Naive B cell (primary cell): ENCODE results near the gene SLC4A3. TPM values are rescaled to one million over a fixed set of nuclear protein-coding genes. Genes with fewer than 3 reads are reported as not detected.
A peak's percentile ranks its signal among the peaks of the same experiment; 100 is the strongest.
"Not testable (repeated sequence)": the region's sequence is repeated elsewhere in the genome, so short reads cannot be mapped to it uniquely, and the experiment has no call there.

Experiments used
- ATAC-seq, 2 donors: fragments of 150-1000 bp; cut with Tn5 transposase; 2 replicates each; pipeline ENCODE4 v1.10.0; 2021; ENCODE audit warnings: low read depth in 2 of 2, mild to moderate bottlenecking in 2 of 2, moderate library complexity in 2 of 2
- DNase-seq: peaks from one replicate; pipeline ENCODE4 v3.0.0; 2022
- H3K27ac Mint-ChIP-seq, 6 donors: one replicate each; pipeline ENCODE4 v1.8.0; 2020 to 2022; ENCODE audit warnings: mild to moderate bottlenecking in 6 of 6, mixed read lengths in 6 of 6, moderate library complexity in 5 of 6, inconsistent platforms in 2 of 6
- H3K27me3 Mint-ChIP-seq, 3 donors: one replicate each; pipeline ENCODE4 v1.8.0; 2021 to 2022; ENCODE audit warnings: mixed read lengths in 3 of 3, mild to moderate bottlenecking in 1 of 3
- H3K36me3 Mint-ChIP-seq, 2 donors: one replicate each; pipeline ENCODE4 v1.8.0; 2020 to 2022; ENCODE audit warnings: mixed read lengths in 2 of 2, inconsistent platforms in 1 of 2, mild to moderate bottlenecking in 1 of 2
- H3K4me1 Mint-ChIP-seq, 3 donors: one replicate each; pipeline ENCODE4 v1.8.0; 2020 to 2022; ENCODE audit warnings: mixed read lengths in 3 of 3, inconsistent platforms in 1 of 3, mild to moderate bottlenecking in 1 of 3, moderate library complexity in 1 of 3
- H3K4me3 Mint-ChIP-seq, 8 donors: one replicate each; pipeline ENCODE4 v1.8.0; 2020 to 2022; ENCODE audit warnings: mild to moderate bottlenecking in 8 of 8, mixed read lengths in 8 of 8, moderate library complexity in 8 of 8, inconsistent platforms in 2 of 8
- H3K9me3 Mint-ChIP-seq, 7 donors: one replicate each; pipeline ENCODE4 v1.8.0; 2020 to 2022; ENCODE audit warnings: mixed read lengths in 7 of 7, mild to moderate bottlenecking in 5 of 7, inconsistent platforms in 2 of 7, moderate library complexity in 1 of 7
- polyA plus RNA-seq, 6 donors: library from polyadenylated mRNA; unstranded; fragments of 300-500 nt; fragmentation: Illumina TruSeq; gene quantifications; one replicate each; pipeline ENCODE4 v1.2.3, GENCODE V29; 2021; ENCODE audit warnings: low read depth in 6 of 6

Gene SLC4A3
- polyA plus RNA-seq, 6 donors from 2014 or later: not detected

- H3K4me3 Mint-ChIP-seq: no peak overlapping the region
- no peak for ATAC-seq
- H3K27ac Mint-ChIP-seq: no peak overlapping the region
- H3K36me3 Mint-ChIP-seq: no peaks in the 10 kb centered on the region
- H3K4me1 Mint-ChIP-seq: no peaks in the 10 kb centered on the region
- H3K27me3 Mint-ChIP-seq: peaks cover 33 to 39% (median 36%) of the 10 kb centered on the region in 3 donors
- no peak for DNase-seq
- H3K9me3 Mint-ChIP-seq: peaks cover 0 to 9% (median 4%) of the 10 kb centered on the region in 7 donors
Measured at GRCh38 chr2:219671279-219671678, 43.8 kb downstream of the SLC4A3 start.

GRCh38 chr2:219672406-219672805 is 45.0 kb downstream of the SLC4A3 start:
- Mint-ChIP-seq H3K27me3 (peaks cover 35 to 39% (median 38%) of the 10 kb centered on the region in 3 donors), H3K9me3 (peaks cover 0 to 9% (median 4%) of the 10 kb centered on the region in 7 donors), H3K4me3 (peak overlapping the region in 2 of 8 donors; percentile 42 to 47), H3K27ac (no peak overlapping the region), H3K4me1 (no peaks in the 10 kb centered on the region), H3K36me3 (no peaks in the 10 kb centered on the region)
- DNase-seq (no peak), ATAC-seq (no peak)

GRCh38 chr2:219675221-219675620 is 47.8 kb downstream of the SLC4A3 start:
- Mint-ChIP-seq H3K36me3 (no peaks in the 10 kb centered on the region), H3K4me3 (no peak overlapping the region), H3K27ac (no peak overlapping the region), H3K4me1 (no peaks in the 10 kb centered on the region), H3K9me3 (peaks cover 0 to 9% (median 4%) of the 10 kb centered on the region in 7 donors), H3K27me3 (peaks cover 30 to 49% (median 33%) of the 10 kb centered on the region in 3 donors)
- DNase-seq (no peak), ATAC-seq (no peak)

GRCh38 chr2:219676586-219676985 is 49.2 kb downstream of the SLC4A3 start:
- Mint-ChIP-seq H3K27me3 (peaks cover 24 to 49% (median 34%) of the 10 kb centered on the region in 3 donors), H3K4me3 (no peak overlapping the region)

GRCh38 chr2:219679041-219679440 is 51.6 kb downstream of the SLC4A3 start:
- ATAC-seq (no peak), DNase-seq (no peak)
- Mint-ChIP-seq H3K27me3 (peaks cover 30 to 43% (median 41%) of the 10 kb centered on the region in 3 donors), H3K4me1 (no peaks in the 10 kb centered on the region), H3K9me3 (peaks cover 2 to 19% (median 5%) of the 10 kb centered on the region in 7 donors), H3K27ac (no peak overlapping the region), H3K4me3 (no peak overlapping the region), H3K36me3 (no peaks in the 10 kb centered on the region)

More at GRCh38 chr2:219676586-219676985, 49.2 kb downstream of the SLC4A3 start:
- Mint-ChIP-seq H3K4me1 (no peaks in the 10 kb centered on the region), H3K36me3 (no peaks in the 10 kb centered on the region), H3K27ac (no peak overlapping the region), H3K9me3 (peaks cover 0 to 12% (median 6%) of the 10 kb centered on the region in 7 donors)
- no peak for ATAC-seq
- DNase-seq: no peak

- Mint-ChIP-seq H3K27me3 (peaks cover 31 to 41% (median 37%) of the 10 kb centered on the region in 3 donors), H3K4me1 (peaks cover 1 to 4% (median 3%) of the 10 kb centered on the region in 3 donors), H3K27ac (no peak overlapping the region), H3K36me3 (no peaks in the 10 kb centered on the region), H3K4me3 (no peak overlapping the region), H3K9me3 (peaks cover 2 to 21% (median 5%) of the 10 kb centered on the region in 7 donors)
- DNase-seq (no peak), ATAC-seq (no peak)
Measured at GRCh38 chr2:219679571-219679970, 52.1 kb downstream of the SLC4A3 start.

- no peak overlapping the region for H3K27ac Mint-ChIP-seq
- no peak overlapping the region for H3K4me3 Mint-ChIP-seq
- peaks cover 2 to 20% (median 5%) of the 10 kb centered on the region in 7 donors for H3K9me3 Mint-ChIP-seq
- ATAC-seq (no peak), DNase-seq (no peak)
- peaks cover 13 to 17% (median 17%) of the 10 kb centered on the region in 3 donors for H3K4me1 Mint-ChIP-seq
- peaks cover 24 to 36% (median 30%) of the 10 kb centered on the region in 3 donors for H3K27me3 Mint-ChIP-seq
- H3K36me3 Mint-ChIP-seq: no peaks in the 10 kb centered on the region
Measured at GRCh38 chr2:219680958-219681693, 53.7 kb downstream of the SLC4A3 start.

GRCh38 chr2:219681694-219682300 is 54.4 kb downstream of the SLC4A3 start:
- Mint-ChIP-seq H3K36me3 (no peaks in the 10 kb centered on the region), H3K27ac (no peak overlapping the region), H3K4me3 (no peak overlapping the region), H3K9me3 (peaks cover 0 to 20% (median 5%) of the 10 kb centered on the region in 7 donors), H3K4me1 (peaks cover 16 to 21% (median 17%) of the 10 kb centered on the region in 3 donors), H3K27me3 (peaks cover 23 to 33% (median 32%) of the 10 kb centered on the region in 3 donors)
- DNase-seq: no peak
- ATAC-seq: no peak

- Mint-ChIP-seq H3K27me3 (peaks cover 21 to 35% (median 33%) of the 10 kb centered on the region in 3 donors), H3K9me3 (peaks cover 0 to 20% (median 5%) of the 10 kb centered on the region in 7 donors), H3K4me1 (peaks cover 16 to 21% (median 17%) of the 10 kb centered on the region in 3 donors)
- not testable (repeated sequence) for H3K36me3 Mint-ChIP-seq, ATAC-seq, DNase-seq, H3K27ac Mint-ChIP-seq, H3K4me3 Mint-ChIP-seq
Measured at GRCh38 chr2:219683474-219683873, 56.0 kb downstream of the SLC4A3 start.

GRCh38 chr2:219684721-219685689 is 57.6 kb downstream of the SLC4A3 start:
- peak overlapping the region in 5 of 6 donors; percentile 13 to 74 (median 45) for H3K27ac Mint-ChIP-seq
- H3K9me3 Mint-ChIP-seq: peaks cover 0 to 20% (median 5%) of the 10 kb centered on the region in 7 donors
- DNase-seq (peak; percentile 25), ATAC-seq (peak; percentile 72 to 87)
- peak overlapping the region; percentile 43 to 76 (median 70) for H3K4me3 Mint-ChIP-seq
- peaks cover 16 to 21% (median 17%) of the 10 kb centered on the region in 3 donors for H3K4me1 Mint-ChIP-seq
- H3K36me3 Mint-ChIP-seq: no peaks in the 10 kb centered on the region
- peaks cover 28 to 38% (median 30%) of the 10 kb centered on the region in 3 donors for H3K27me3 Mint-ChIP-seq

GRCh38 chr2:219687272-219687671 is 59.8 kb downstream of the SLC4A3 start:
- Mint-ChIP-seq H3K36me3 (no peaks in the 10 kb centered on the region), H3K9me3 (peaks cover 0 to 15% (median 5%) of the 10 kb centered on the region in 7 donors), H3K27ac (peak overlapping the region in 1 of 6 donors; percentile 45), H3K27me3 (peaks cover 37 to 43% (median 41%) of the 10 kb centered on the region in 3 donors), H3K4me3 (no peak overlapping the region), H3K4me1 (peaks cover 16 to 21% (median 17%) of the 10 kb centered on the region in 3 donors)
- DNase-seq (no peak), ATAC-seq (no peak)

GRCh38 chr2:219687882-219688559 is 60.6 kb downstream of the SLC4A3 start:
- H3K4me1 Mint-ChIP-seq: peaks cover 16 to 21% (median 17%) of the 10 kb centered on the region in 3 donors
- no peak for DNase-seq
- H3K27ac Mint-ChIP-seq: no peak overlapping the region
- no peak overlapping the region for H3K4me3 Mint-ChIP-seq
- H3K36me3 Mint-ChIP-seq: no peaks in the 10 kb centered on the region
- H3K27me3 Mint-ChIP-seq: peaks cover 39 to 48% (median 44%) of the 10 kb centered on the region in 3 donors
- ATAC-seq: no peak
- peaks cover 0 to 15% (median 5%) of the 10 kb centered on the region in 7 donors for H3K9me3 Mint-ChIP-seq
